Measurements from ENCODE around the gene PURA.
A peak's percentile ranks its signal among the peaks of the same experiment; 100 is the strongest.
"Not testable (repeated sequence)": the region's sequence is repeated elsewhere in the genome, so short reads cannot be mapped to it uniquely, and the experiment has no call there.

PURA gene

DNA sequence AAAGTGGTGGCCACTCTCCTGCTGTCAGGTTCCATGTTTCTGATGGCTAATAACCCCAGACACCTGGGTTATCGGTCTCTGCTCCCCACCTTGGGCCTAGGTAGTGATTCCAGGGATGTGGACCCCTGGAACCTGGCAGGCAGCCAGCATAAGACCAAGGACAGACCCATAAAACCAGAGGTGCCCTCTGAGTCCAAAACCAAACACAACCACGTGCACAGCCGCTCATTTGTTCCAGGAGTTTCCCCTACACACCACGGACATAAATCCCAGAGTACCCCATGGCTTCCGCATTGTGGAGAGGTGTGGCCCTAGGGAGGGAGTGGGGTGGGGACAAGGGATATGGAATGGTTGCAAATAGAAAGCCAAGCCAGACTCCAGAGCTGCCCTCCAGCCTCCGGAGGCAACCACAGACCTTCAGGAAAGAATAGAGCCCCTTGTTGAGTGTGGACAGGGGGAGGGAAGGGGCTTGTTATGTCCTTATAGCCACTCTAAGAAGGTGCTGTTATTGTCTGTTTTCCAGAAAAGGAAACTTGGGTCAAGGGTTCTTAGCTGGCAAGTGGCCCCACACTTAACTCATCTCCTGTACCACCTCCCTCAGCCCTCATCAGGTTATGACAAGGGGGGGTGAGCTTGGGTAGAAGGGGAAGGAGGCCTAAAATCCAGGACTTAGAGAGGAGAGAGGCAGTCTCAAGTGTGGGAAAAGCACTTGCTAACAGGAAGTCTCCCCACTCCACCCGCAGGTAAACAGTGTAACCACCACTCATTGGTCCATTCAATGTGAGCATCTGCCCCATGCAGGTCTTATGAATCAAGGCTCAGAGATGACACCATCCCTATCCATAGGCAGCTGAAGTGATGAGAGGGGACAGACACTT, 37.5 kb downstream of the PURA start:
- no peaks in the 10 kb centered on the region for H3K9me3 Mint-ChIP-seq
- peaks cover 2% of the 10 kb centered on the region for H3K4me1 Mint-ChIP-seq (ENCODE audit: low read depth)

DNA sequence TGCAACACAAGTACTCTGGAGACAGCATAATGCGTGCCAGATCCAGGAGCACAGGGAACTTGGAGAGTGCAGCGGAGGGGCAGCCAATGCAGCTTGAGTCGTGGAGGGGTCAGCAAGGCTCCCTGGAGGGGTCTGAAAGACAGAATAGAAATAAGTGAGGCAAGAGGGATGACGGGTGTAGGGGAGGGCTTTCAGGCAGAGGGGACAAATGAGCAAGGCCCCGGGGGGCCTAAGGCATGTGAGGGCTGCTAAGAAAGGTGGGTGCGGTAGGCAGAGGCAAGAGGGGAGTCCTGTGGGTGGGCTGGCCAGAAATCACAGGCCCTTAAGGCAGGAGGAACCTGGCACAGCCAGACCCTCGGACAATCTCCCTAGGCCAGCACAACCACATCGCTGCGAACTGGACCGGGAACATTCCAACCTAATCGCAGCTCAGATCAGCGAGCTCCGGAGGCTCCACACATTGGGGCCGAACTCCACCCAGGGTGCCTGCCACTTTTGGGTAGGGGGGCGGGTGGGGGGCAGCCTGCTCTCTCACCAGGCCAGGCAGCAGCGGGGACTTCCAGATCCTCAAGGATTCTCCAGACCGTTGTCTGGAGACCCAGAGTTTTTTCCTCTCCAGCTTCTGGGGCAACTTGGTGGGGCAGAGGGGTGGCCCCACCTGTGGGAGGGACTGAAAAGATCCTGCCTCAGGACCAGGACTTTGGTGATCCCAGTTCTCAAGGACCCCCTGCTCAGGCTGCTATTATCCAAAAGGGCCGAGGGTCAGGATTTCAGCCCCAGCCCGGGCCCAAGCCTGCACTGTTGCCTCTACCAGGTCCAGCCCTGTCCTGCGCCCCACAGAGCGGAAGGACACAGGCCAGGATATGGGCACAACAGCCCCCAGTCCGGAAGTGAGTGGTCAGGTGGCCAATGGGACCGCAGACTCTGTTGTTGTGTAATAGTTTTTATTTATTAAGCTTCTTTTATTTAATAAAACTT, 38.4 kb downstream of the PURA start:
- H3K36me3 Mint-ChIP-seq (ENCODE audit: low read depth): no peaks in the 10 kb centered on the region
- H3K4me3 Mint-ChIP-seq: no peak overlapping the region
- no peak overlapping the region for H3K27ac Mint-ChIP-seq

More for the DNA sequence above, 37.5 kb downstream of the PURA start:
- Mint-ChIP-seq H3K27me3 (ENCODE audit: low read depth) (peaks cover 20% of the 10 kb centered on the region), H3K36me3 (ENCODE audit: low read depth) (peaks cover 2% of the 10 kb centered on the region), H3K4me3 (no peak overlapping the region), H3K27ac (no peak overlapping the region)
- no peak for DNase-seq (ENCODE audit: low spot score)

DNA sequence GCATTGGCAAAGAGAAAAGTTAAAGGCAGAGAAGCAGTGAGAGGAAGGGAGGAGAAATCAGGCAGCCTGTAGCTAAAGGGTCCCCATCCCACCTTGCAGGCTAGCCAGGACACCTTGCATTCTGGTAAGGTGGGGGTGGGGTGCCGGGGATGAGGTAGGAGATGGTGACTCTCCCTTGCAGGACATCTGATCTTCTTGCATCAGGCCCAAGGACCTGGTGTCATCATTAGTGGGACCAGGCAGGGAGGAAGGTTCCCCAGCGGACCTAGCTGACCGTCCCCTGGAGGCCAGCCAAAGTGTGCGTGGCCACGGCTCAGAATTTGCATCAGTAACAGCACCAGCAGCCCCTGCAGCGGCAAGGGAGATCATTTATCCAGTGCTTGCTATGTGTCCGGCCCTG, 39.3 kb downstream of the PURA start:
- DNase-seq (ENCODE audit: low spot score): no peak

More for the DNA sequence above, 38.4 kb downstream of the PURA start:
- peaks cover 5% of the 10 kb centered on the region for H3K4me1 Mint-ChIP-seq (ENCODE audit: low read depth)
- H3K27me3 Mint-ChIP-seq (ENCODE audit: low read depth): peaks cover 11% of the 10 kb centered on the region
- no peak for DNase-seq (ENCODE audit: low spot score)
- no peaks in the 10 kb centered on the region for H3K9me3 Mint-ChIP-seq

DNA sequence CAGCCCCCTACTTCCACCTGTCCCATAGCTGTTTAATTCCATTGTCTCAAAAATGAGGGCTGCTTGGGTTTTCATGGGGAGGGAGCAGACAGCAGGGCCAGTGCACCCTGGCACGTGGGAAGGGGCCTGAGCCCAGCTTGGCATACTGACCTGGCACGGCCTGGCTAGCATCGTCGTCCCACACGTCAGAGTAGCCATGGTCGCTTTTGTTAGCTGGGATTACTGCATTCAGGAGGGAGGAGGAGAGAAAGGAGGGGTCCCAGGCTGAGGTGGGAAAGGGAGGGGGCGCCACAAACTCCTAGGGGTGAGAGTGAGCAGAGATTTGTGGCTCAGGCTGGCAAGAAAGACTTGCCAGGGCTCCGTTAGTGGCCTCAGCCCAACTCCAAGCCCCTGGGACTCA, 40.0 kb downstream of the PURA start:
- Mint-ChIP-seq H3K9me3 (no peaks in the 10 kb centered on the region), H3K27ac (no peak overlapping the region), H3K36me3 (ENCODE audit: low read depth) (no peaks in the 10 kb centered on the region), H3K27me3 (ENCODE audit: low read depth) (peaks cover 2% of the 10 kb centered on the region), H3K4me3 (no peak overlapping the region), H3K4me1 (ENCODE audit: low read depth) (peaks cover 5% of the 10 kb centered on the region)
- DNase-seq (ENCODE audit: low spot score): no peak

More for the DNA sequence above, 39.3 kb downstream of the PURA start:
- Mint-ChIP-seq H3K27me3 (ENCODE audit: low read depth) (peaks cover 2% of the 10 kb centered on the region), H3K36me3 (ENCODE audit: low read depth) (no peaks in the 10 kb centered on the region), H3K4me3 (no peak overlapping the region), H3K27ac (no peak overlapping the region), H3K9me3 (no peaks in the 10 kb centered on the region), H3K4me1 (ENCODE audit: low read depth) (peaks cover 5% of the 10 kb centered on the region)

DNA sequence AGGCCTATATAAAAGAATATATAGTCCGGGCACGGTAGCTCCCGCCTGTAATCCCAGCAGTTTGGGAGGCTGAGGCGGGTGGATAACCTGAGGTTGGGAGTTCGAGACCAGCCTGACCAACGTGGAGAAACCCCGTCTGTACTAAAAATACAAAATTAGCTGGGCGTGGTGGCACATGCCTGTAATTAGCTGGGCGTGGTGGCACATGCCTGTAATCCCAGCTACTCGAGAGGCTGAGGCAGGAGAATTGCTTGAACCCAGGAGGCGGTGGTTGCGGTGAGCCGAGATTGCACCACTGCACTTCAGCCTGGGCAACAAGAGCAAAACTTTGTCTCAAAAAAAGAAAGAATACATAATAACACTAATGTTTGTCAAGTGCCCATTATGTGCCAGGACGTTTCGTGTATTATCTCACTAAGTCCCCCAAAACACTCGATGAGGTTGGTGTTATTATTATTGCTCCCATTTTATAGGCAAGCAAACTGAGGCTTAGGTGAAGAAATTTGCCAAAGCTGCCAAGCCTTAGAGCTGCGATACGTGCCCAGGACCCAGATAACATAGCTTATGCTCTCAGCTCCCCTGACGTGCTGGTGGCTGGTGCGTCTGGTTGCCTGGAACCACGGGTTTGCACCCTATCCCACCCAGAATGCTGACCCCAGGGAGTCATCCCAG, 40.9 kb downstream of the PURA start:
- H3K27ac Mint-ChIP-seq; H3K9me3 Mint-ChIP-seq; H3K4me1 Mint-ChIP-seq (ENCODE audit: low read depth); H3K4me3 Mint-ChIP-seq; DNase-seq (ENCODE audit: low spot score); H3K27me3 Mint-ChIP-seq (ENCODE audit: low read depth); H3K36me3 Mint-ChIP-seq (ENCODE audit: low read depth): not testable (repeated sequence)

DNA sequence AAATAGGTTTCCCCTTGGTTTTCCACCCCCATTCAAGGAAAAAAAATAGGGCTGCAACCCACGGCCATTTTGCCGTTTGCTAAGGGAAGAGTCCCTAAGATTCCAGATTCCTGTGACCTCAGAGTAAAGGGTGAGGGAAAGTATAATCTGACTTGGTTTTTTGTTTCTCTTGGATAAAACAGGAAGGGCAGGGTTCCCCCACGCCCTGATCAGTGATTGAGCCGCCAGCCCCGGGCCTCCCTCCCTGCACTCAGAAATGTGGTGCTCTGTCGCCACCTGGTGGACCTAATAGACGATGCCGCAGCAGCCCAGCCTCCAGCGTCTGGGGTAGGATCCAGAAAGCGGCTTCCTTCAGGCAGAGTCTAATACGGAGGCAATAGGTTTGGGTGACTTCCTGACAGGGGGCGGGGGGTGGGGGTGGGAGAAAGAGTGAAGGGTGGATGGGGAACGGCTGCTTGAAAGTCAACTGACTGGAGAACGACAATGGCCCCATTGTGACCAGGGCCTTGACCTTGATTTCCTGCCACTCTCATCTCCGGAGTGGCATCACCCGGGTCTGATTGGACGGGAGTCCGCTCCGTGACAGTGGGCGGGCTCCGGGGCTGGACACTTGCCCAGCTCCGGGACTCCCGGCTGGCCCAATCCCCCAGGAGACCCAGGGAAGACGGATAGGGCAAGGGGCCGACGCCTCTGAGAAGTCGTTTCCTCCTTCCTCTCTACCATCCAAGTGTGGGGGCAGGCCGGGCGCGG, 43.3 kb downstream of the PURA start:
- no peaks in the 10 kb centered on the region for H3K9me3 Mint-ChIP-seq
- peak; percentile 76 for DNase-seq (ENCODE audit: low spot score)
- peak overlapping the region; percentile 51 for H3K4me3 Mint-ChIP-seq
- H3K27me3 Mint-ChIP-seq (ENCODE audit: low read depth): peaks cover 6% of the 10 kb centered on the region
- H3K27ac Mint-ChIP-seq: peak overlapping the region; percentile 55
- H3K36me3 Mint-ChIP-seq (ENCODE audit: low read depth): no peaks in the 10 kb centered on the region
- H3K4me1 Mint-ChIP-seq (ENCODE audit: low read depth): peaks cover 3% of the 10 kb centered on the region

DNA sequence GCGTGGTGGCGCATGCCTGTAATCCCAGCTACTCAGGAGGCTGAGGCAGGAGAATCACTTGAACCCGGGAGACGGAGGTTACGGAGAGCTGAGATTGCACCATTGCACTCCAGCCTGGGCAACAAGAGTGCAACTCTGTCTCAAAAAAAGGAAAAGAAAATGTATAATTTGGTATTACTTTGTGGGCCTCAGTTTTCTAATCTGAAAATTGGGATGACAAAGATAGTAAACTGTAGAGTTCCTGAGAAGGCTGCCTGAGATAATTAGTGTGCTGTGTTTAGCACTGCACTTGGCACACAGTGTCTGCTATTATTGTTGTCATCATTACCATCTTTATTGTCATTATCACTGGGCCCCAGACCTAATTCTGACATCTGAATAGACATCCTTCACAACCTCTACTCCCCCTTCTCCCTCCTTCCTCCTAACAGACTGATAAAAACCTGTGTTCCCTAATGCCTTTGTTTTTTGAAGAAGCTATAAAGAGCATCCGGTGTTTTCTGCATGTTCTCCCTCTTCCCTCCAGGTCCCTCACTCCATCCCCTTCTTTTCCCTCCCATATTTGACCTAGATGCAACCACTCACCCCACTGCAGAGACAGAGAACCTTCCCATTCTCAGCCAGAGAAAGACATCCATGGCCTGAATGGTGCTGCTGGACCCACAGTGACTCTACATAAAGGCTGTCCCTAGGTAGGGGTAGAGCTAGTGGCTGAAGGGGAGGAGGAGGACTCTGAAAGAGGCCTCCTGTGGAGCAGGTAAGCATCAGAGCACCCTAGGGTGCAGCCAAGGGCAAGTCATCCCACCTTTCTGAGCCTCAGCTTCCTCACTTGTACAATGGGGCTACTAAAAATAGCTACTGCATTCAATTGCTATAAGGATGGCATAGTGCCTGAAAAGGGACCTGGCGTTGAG, 45.4 kb downstream of the PURA start:
- Mint-ChIP-seq H3K4me1 (ENCODE audit: low read depth) (peaks cover 3% of the 10 kb centered on the region), H3K4me3 (no peak overlapping the region), H3K36me3 (ENCODE audit: low read depth) (no peaks in the 10 kb centered on the region), H3K9me3 (no peaks in the 10 kb centered on the region), H3K27me3 (ENCODE audit: low read depth) (peaks cover 6% of the 10 kb centered on the region), H3K27ac (no peak overlapping the region)
- no peak for DNase-seq (ENCODE audit: low spot score)

DNA sequence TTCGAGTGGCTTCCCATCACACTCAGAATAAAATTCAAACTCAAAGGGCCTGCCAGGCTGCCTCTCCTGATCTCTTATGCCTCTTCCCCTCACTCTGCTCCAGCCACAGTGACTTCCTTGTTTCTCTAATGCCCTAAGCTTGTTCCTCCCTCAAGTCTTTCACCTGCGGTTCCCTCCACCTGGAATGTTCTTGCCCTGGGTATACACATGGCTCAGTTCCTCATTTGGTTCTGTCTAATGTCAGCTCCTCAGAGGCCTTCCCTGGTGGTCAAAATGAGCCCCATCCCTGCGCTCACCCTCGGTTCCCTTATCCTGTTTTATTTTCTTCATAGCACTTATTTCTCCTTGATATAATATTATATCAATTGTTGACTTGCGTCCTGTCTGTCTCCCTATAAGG, 48.4 kb downstream of the PURA start:
- Mint-ChIP-seq H3K36me3 (ENCODE audit: low read depth) (no peaks in the 10 kb centered on the region), H3K9me3 (no peaks in the 10 kb centered on the region), H3K27ac (no peak overlapping the region), H3K27me3 (ENCODE audit: low read depth) (peaks cover 10% of the 10 kb centered on the region), H3K4me1 (ENCODE audit: low read depth) (no peaks in the 10 kb centered on the region), H3K4me3 (no peak overlapping the region)
- DNase-seq (ENCODE audit: low spot score): no peak

DNA sequence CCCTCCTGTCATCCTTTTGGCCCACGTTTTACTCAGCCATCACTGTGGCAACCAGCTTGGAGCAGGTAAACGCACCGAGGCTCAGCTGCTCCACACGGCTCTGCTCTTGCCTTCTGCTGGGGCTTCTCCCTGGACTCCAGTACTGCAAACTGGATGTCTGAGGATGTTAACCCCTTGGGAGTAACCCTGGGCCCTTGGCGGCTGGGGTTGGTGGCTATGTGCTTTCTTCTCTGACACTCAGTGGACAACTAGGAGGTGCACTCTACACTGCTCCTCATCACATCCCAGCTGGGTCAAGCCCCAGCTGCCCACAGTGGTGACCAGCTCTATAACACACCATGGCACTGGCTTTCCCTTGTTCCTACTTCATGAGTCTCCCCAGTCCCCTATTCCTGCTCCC, 48.9 kb downstream of the PURA start:
- H3K4me1 Mint-ChIP-seq (ENCODE audit: low read depth): no peaks in the 10 kb centered on the region
- DNase-seq (ENCODE audit: low spot score): no peak
- H3K9me3 Mint-ChIP-seq: no peaks in the 10 kb centered on the region
- peaks cover 10% of the 10 kb centered on the region for H3K27me3 Mint-ChIP-seq (ENCODE audit: low read depth)
- H3K36me3 Mint-ChIP-seq (ENCODE audit: low read depth): no peaks in the 10 kb centered on the region
- no peak overlapping the region for H3K4me3 Mint-ChIP-seq
- H3K27ac Mint-ChIP-seq: no peak overlapping the region

DNA sequence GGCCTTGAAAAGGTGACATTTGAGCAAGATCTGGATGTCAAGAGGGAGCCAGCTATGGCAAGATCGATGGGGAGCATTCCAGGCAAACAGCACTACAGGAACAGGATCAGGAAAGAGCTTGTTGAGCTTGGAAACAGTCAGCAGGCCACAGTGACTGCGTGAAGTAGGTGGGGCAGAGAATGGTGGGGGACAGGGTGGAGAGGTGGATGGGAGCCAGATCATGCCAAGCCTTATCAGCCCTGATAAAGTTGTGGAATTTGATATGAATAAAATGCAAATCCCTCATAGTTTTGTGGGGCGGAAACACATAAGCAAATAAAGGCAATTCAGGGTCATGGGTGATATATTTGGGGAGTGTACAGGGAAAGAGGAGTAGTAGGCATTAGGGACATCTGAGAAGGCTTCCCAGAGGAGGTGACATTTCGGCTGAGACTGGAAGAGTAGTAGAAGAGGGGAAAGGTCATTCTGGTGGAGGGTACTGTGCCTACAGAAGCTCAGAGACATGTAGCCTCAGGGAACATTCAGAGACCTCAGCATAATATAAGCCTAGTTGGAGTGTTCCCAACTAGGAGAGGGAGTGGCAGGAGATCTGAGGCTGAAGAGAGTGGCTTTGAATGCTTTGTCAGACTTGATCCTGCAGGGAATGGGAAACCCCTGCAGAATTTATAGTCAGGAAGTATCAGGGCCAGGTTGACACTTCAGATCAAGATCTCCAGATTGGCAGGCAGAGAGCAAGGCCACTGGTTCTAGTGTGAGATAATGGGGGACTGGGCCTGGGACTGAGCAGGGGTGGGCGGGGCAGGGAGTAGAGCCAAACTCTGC, 51.4 kb downstream of the PURA start:
- no peaks in the 10 kb centered on the region for H3K36me3 Mint-ChIP-seq (ENCODE audit: low read depth)
- no peak overlapping the region for H3K4me3 Mint-ChIP-seq
- no peak overlapping the region for H3K27ac Mint-ChIP-seq
- H3K4me1 Mint-ChIP-seq (ENCODE audit: low read depth): peaks cover 4% of the 10 kb centered on the region
- DNase-seq (ENCODE audit: low spot score): no peak
- no peaks in the 10 kb centered on the region for H3K9me3 Mint-ChIP-seq
- H3K27me3 Mint-ChIP-seq (ENCODE audit: low read depth): peaks cover 17% of the 10 kb centered on the region

DNA sequence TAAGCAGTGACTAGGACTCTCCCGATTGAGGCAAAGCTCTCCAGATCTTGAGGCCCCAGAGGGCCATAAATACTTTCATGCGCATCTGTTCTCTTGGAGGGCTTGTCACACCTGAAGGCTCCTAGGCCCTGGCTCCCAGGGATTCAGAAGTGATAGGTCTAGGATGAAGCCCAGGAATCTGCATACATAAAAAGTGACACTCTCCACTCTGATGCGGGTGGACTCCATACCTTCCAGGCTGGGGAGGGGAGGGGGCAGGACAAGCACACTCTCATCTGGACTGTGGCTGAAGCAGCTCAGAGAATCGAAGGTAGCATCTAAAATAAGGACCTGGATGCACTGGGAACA, 52.0 kb downstream of the PURA start:
- no peaks in the 10 kb centered on the region for H3K36me3 Mint-ChIP-seq (ENCODE audit: low read depth)
- no peaks in the 10 kb centered on the region for H3K9me3 Mint-ChIP-seq
- no peak overlapping the region for H3K4me3 Mint-ChIP-seq
- no peak for DNase-seq (ENCODE audit: low spot score)
- peaks cover 15% of the 10 kb centered on the region for H3K27me3 Mint-ChIP-seq (ENCODE audit: low read depth)
- peaks cover 4% of the 10 kb centered on the region for H3K4me1 Mint-ChIP-seq (ENCODE audit: low read depth)
- no peak overlapping the region for H3K27ac Mint-ChIP-seq

DNA sequence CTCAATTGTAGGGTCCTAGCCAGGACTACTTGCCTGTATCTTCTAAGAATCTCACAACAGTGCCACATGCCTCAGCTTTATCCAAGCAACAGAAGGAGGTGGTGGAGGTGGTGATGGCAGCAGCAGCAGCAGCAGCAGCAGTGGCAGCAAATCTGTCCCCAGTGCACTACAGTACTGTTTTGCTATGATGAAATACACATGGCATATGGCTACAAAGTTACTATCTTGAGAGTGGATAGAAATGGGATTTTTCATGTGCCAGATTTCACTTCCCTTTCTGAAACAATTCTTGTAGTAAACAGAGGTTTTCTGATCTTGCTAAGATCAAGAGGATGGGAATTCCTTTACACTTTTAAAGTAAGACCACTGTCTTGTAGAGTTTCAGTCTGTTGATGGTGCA, 53.0 kb downstream of the PURA start:
- Mint-ChIP-seq H3K36me3 (ENCODE audit: low read depth) (no peaks in the 10 kb centered on the region), H3K4me1 (ENCODE audit: low read depth) (peaks cover 4% of the 10 kb centered on the region), H3K27me3 (ENCODE audit: low read depth) (peaks cover 22% of the 10 kb centered on the region), H3K27ac (no peak overlapping the region), H3K4me3 (no peak overlapping the region), H3K9me3 (no peaks in the 10 kb centered on the region)
- DNase-seq (ENCODE audit: low spot score): no peak

Measured in T-helper 2 cell treated with Interferon-gamma antibody and Interleukin-4, amounts not matched to agents 5 μg/mL and 100 μg/mL, for 36 hours (primary cell).